HepG2 (cell line): ENCODE measurements around the gene RTP2. TPM values are rescaled to one million over a fixed set of nuclear protein-coding genes. Genes with fewer than 3 reads are reported as not detected.

Experiments used
- DBP ChIP-seq: sonication (generic); formaldehyde crosslinking; IDR thresholded peaks from 2 replicates; pipeline ENCODE4 v1.4.0; 2020; ENCODE audit warnings: missing genetic modification reagents; ENCODE audit errors: not compliant biosample characterization
- E2F5 ChIP-seq: sonication (generic); formaldehyde crosslinking; conservative IDR thresholded peaks from 2 replicates; pipeline ENCODE4 v1.4.0; 2020; ENCODE audit warnings: missing genetic modification reagents
- KDM5B ChIP-seq: sonication (generic); formaldehyde crosslinking; IDR thresholded peaks from 2 replicates; pipeline ENCODE4 v1.4.0; 2020; ENCODE audit warnings: missing genetic modification reagents, mild to moderate bottlenecking, borderline replicate concordance
- NFAT5 ChIP-seq: sonication (generic); formaldehyde crosslinking; IDR thresholded peaks from 2 replicates; pipeline ENCODE4 v1.4.0; 2020; ENCODE audit warnings: missing genetic modification reagents
- NFIC ChIP-seq: IDR thresholded peaks from 2 replicates; pipeline ENCODE4 v1.6.1; 2012; ENCODE audit warnings: mild to moderate bottlenecking, low read length, inconsistent platforms
- RERE ChIP-seq: IDR thresholded peaks from 2 replicates; pipeline ENCODE4 v1.6.1; 2016; ENCODE audit warnings: low read depth, missing genetic modification reagents, missing compliant biosample characterization
- SMARCC2 ChIP-seq: fragments of 450-650 bp; IDR thresholded peaks from 2 replicates; pipeline ENCODE4 v1.6.1; 2017; ENCODE audit warnings: antibody characterized with exemption, mild to moderate bottlenecking
- TARDBP ChIP-seq: sonication (generic); formaldehyde crosslinking; IDR thresholded peaks from 2 replicates; pipeline ENCODE4 v1.8.0; 2022; ENCODE audit warnings: mild to moderate bottlenecking, missing genetic modification reagents
- ZBTB20 ChIP-seq: sonication (generic); formaldehyde crosslinking; IDR thresholded peaks from 2 replicates; pipeline ENCODE4 v1.8.1; 2023; ENCODE audit warnings: missing genetic modification reagents, low read depth, mild to moderate bottlenecking, borderline replicate concordance
- ZBTB34 ChIP-seq: sonication (generic); formaldehyde crosslinking; IDR thresholded peaks from 2 replicates; pipeline ENCODE4 v1.8.0; 2022; ENCODE audit warnings: mild to moderate bottlenecking, missing genetic modification reagents
- ZFP62 ChIP-seq: sonication (generic); formaldehyde crosslinking; IDR thresholded peaks from 2 replicates; pipeline ENCODE4 v1.4.0; 2020; ENCODE audit warnings: missing genetic modification reagents
- ZNF3 ChIP-seq: IDR thresholded peaks from 2 replicates; pipeline ENCODE4 v1.7.0; 2017; ENCODE audit warnings: inconsistent platforms
- ZSCAN22 ChIP-seq: sonication (generic); formaldehyde crosslinking; IDR thresholded peaks from 2 replicates; pipeline ENCODE4 v1.4.0; 2020; ENCODE audit warnings: mild to moderate bottlenecking, missing genetic modification reagents
- polyA plus RNA-seq, 8 experiments: library from polyadenylated mRNA; depleted of rRNA in 3 of 8; stranded (reverse) in 7 of 8; unstranded in 1 of 8; fragments of >200 nt; fragmentation: Illumina TruSeq in 4 of 8; extraction: Trizol in 4 of 8; gene quantifications; 2 replicates each; pipeline versions ENCODE4 v1.2.1 to v1.2.3, GENCODE V29; 2011 to 2016; ENCODE audit warnings: low read depth in 4 of 8, missing spikeins in 1 of 8, mixed read lengths in 1 of 8; ENCODE audit not compliant: insufficient read depth in 1 of 8
- total RNA-seq, 5 experiments: library from RNA; depleted of rRNA; stranded (reverse); fragments of >200 nt; fragmentation: Illumina TruSeq; extraction: Trizol; gene quantifications; 2 replicates each; pipeline ENCODE4 v1.2.3, GENCODE V29; 2016; ENCODE audit warnings: low read depth in 1 of 5

The RTP2 gene
- total and polyA plus RNA-seq, 2 of the 13 experiments (the other 11 are each of a cell fraction or from before 2014, with no cell fraction given), result not detected

- TF ChIP-seq ZBTB20 (0 out of 2 replicates have a peak, but pooled peaks have one; percentile 53), DBP (CRISPR knock-in tag) (peak; percentile 86), SMARCC2 (no peak), ZSCAN22 (CRISPR knock-in tag) (no peak), KDM5B (peak; percentile 44; the same call in 1 of the 2 replicates), NFIC (peak; percentile 60; the same call in 1 of the 2 replicates), RERE (peak; percentile 51; the same call in 1 of the 2 replicates), ZNF3 (CRISPR knock-in tag) (peak; percentile 12; the same call in 1 of the 2 replicates), E2F5 (CRISPR knock-in tag) (no peak), ZFP62 (CRISPR knock-in tag) (no peak), ZBTB34 (CRISPR knock-in tag) (no peak), NFAT5 (CRISPR knock-in tag) (peak; percentile 43), TARDBP (peak; percentile 59)
These were observed 43.1 kb upstream of the RTP2 start, which contains the start of gene BCL6 (continued) for GRCh38 chr3:187745201-187746058.
